HepG2 (cell line): Measurements from ENCODE around the gene CDK9. TPM values are rescaled to one million over a fixed set of nuclear protein-coding genes. Genes with fewer than 3 reads are reported as not detected.

ENCODE experiments used
- ARID2 ChIP-seq: sonication (generic); formaldehyde crosslinking; IDR thresholded peaks from 2 replicates; pipeline ENCODE4 v1.8.1; 2022; ENCODE audit warnings: mild to moderate bottlenecking, missing genetic modification reagents, borderline replicate concordance
- BHLHE40 ChIP-seq: IDR thresholded peaks from 2 replicates; pipeline ENCODE4 v1.6.1; 2011; ENCODE audit warnings: low read length, improper control_type of control experiment
- HCFC1 ChIP-seq: fragments of 150-350 bp; IDR thresholded peaks from 2 replicates; pipeline ENCODE4 v1.6.1; 2014; ENCODE audit warnings: low read depth, low read length
- SNAPC4 ChIP-seq: sonication (generic); formaldehyde crosslinking; IDR thresholded peaks from 2 replicates; pipeline ENCODE4 v1.4.0; 2020; ENCODE audit warnings: mild to moderate bottlenecking, missing genetic modification reagents
- TIGD3 ChIP-seq: sonication (generic); formaldehyde crosslinking; IDR thresholded peaks from 2 replicates; pipeline ENCODE4 v1.5.1; 2020; ENCODE audit warnings: mild to moderate bottlenecking, missing genetic modification reagents, borderline replicate concordance
- ZBTB14 ChIP-seq: sonication (generic); formaldehyde crosslinking; IDR thresholded peaks from 2 replicates; pipeline ENCODE4 v1.4.0; 2020; ENCODE audit warnings: missing genetic modification reagents
- ZNF24 ChIP-seq: fragments of 450-650 bp; IDR thresholded peaks from 2 replicates; pipeline ENCODE4 v1.6.1; 2017; ENCODE audit warnings: antibody characterized with exemption, mild to moderate bottlenecking
- polyA plus RNA-seq, 8 experiments: library from polyadenylated mRNA; depleted of rRNA in 3 of 8; stranded (reverse) in 7 of 8; unstranded in 1 of 8; fragments of >200 nt; fragmentation: Illumina TruSeq in 4 of 8; extraction: Trizol in 4 of 8; gene quantifications; 2 replicates each; pipeline versions ENCODE4 v1.2.1 to v1.2.3, GENCODE V29; 2011 to 2016; ENCODE audit warnings: low read depth in 4 of 8, missing spikeins in 1 of 8, mixed read lengths in 1 of 8; ENCODE audit not compliant: insufficient read depth in 1 of 8
- total RNA-seq, 5 experiments: library from RNA; depleted of rRNA; stranded (reverse); fragments of >200 nt; fragmentation: Illumina TruSeq; extraction: Trizol; gene quantifications; 2 replicates each; pipeline ENCODE4 v1.2.3, GENCODE V29; 2016; ENCODE audit warnings: low read depth in 1 of 5

CDK9 gene
- total and polyA plus RNA-seq, 2 of the 13 experiments (the other 11 are each of a cell fraction or from before 2014, with no cell fraction given) = 16.8 to 21.5 TPM

GRCh38 chr9:127777368-127777980 lies 8.4 kb upstream of the CDK9 start (continued):
- TF ChIP-seq SNAPC4 (CRISPR knock-in tag) = no peak
- no peak for TF ChIP-seq ZBTB14 (CRISPR knock-in tag)
- no peak for TF ChIP-seq ZNF24
- TF ChIP-seq ARID2 (CRISPR knock-in tag) = no peak
- TF ChIP-seq TIGD3 (CRISPR knock-in tag) = no peak
- no peak for TF ChIP-seq BHLHE40
- TF ChIP-seq HCFC1 = no peak
